NT2/D1 (cell line): ENCODE data around the gene STON1.

Experiments used
- DNase-seq: peaks from one replicate; pipeline ENCODE4 v3.0.0-alpha.2; 2011; ENCODE audit warnings: low read depth, low spot score
- H3K27me3 ChIP-seq: 2 replicates; pipeline ENCODE4 v1.6.0; 2011; ENCODE audit warnings: mild to moderate bottlenecking; ENCODE audit not compliant: insufficient read length, insufficient read depth
- H3K36me3 ChIP-seq: 2 replicates; pipeline ENCODE4 v1.6.1; 2011; ENCODE audit warnings: mild to moderate bottlenecking, low read length, mixed read lengths; ENCODE audit not compliant: insufficient read depth, insufficient read length
- H3K4me1 ChIP-seq: 2 replicates; pipeline ENCODE4 v1.5.1; 2011; ENCODE audit not compliant: insufficient read depth, insufficient read length
- H3K4me3 ChIP-seq: 2 replicates; pipeline ENCODE4 v1.5.1; 2011; ENCODE audit warnings: low read depth; ENCODE audit not compliant: insufficient read length
- H3K9ac ChIP-seq: 2 replicates; pipeline ENCODE4 v1.6.0; 2011; ENCODE audit warnings: low read depth; ENCODE audit not compliant: insufficient read length
- H3K9me3 ChIP-seq: 2 replicates; pipeline ENCODE4 v1.5.1; 2011; ENCODE audit warnings: mild to moderate bottlenecking, low read length; ENCODE audit not compliant: insufficient read depth
- SUZ12 ChIP-seq: IDR thresholded peaks from 2 replicates; pipeline ENCODE4 v1.6.1; 2011; ENCODE audit not compliant: insufficient read length, insufficient read depth; ENCODE audit errors: extremely low read depth
- YY1 ChIP-seq: IDR thresholded peaks from 2 replicates; pipeline ENCODE4 v1.6.1; 2011; ENCODE audit not compliant: insufficient read length, insufficient read depth
- ZNF274 ChIP-seq: IDR thresholded peaks from 2 replicates; pipeline ENCODE4 v1.6.1; 2011; ENCODE audit warnings: mild to moderate bottlenecking, low read depth, low read length

The STON1 gene

DNA sequence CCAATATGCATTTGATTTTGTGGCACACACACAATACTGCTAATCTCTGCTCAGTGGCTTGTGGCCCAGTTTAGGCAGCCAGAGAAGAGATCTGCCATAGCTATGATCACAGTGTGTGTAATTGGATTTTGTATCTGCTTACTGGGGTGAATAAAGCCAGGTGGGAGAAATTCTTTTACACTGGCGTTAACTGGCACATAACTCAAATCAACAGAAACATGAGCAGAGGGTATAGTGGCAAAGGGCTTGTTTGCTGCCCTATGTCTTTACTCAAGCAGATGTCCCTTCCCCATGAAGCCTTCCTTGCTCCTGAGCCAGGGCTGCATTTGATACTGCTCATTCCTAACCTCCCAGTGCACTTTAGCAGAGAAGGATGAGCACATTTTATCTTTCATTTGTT lies 28.5 kb downstream of the STON1 start:
- no peak overlapping the region for H3K9ac ChIP-seq
- H3K4me1 ChIP-seq: peaks cover 2% of the 10 kb centered on the region
- no peak for DNase-seq
- no peaks in the 10 kb centered on the region for H3K27me3 ChIP-seq
- TF ChIP-seq SUZ12 (no peak), YY1 (no peak), ZNF274 (no peak)
- H3K9me3 ChIP-seq: peaks cover 9% of the 10 kb centered on the region; the same call in 1 of the 2 replicates
- no peaks in the 10 kb centered on the region for H3K36me3 ChIP-seq
- no peak overlapping the region for H3K4me3 ChIP-seq

DNA sequence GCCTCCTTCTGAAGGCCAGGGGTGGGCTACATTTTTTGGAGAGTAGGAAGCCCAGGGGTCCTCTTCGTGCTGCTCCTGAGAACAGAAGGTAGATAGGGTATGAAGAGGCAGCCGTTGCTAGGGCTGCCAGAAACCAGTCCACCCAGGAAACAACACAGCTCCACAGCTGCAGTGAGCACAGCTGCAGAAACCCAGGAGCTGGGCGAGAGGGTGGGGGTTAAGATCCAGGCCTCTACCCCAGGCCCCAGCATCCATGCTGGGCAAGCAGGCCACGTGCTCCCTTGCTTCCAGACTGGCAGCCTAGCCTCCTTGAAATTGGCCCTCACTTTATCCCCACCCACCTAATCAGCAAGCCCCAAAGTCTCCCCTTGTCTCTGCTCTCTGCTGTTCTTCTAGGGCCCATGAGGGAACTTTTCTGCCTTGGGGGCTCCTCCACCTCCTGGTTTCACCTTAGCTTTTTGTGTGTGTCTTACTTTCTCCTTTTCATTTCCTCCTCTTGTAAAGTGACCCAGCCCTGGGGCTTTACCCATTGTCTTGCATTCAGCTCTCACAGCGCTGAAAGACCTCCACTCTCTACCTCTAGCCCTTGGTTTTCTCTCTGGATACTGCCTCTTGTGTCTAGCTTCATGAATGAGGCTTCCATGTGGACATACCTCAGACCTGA lies 30.7 kb downstream of the STON1 start:
- Histone ChIP-seq H3K9ac (peak overlapping the region; percentile 72), H3K4me1 (peaks cover 2% of the 10 kb centered on the region), H3K36me3 (no peaks in the 10 kb centered on the region), H3K4me3 (no peak overlapping the region), H3K27me3 (no peaks in the 10 kb centered on the region), H3K9me3 (peaks cover 9% of the 10 kb centered on the region; the same call in 1 of the 2 replicates)
- no peak for TF ChIP-seq YY1
- TF ChIP-seq ZNF274: no peak
- TF ChIP-seq SUZ12: no peak
- peak; percentile 33 for DNase-seq

DNA sequence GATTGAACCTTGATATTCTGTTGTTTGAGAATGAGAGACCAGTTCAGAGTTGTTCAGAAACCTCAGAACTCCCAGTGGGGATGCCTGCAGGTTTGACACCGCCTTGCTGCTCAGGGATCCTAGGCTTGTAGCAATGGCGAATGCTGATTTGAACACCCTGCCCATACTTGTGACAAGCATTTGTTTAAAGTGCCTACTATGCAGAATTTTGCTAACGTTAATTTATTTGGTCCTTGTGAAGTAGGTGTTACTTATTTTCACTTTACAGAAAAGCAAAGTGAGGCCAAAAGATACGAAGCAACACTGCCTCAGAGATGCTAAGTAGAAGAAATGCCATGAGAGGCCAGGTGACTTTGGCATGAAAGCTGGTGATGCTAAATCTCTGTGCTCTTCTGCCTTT lies 32.3 kb downstream of the STON1 start:
- H3K36me3 ChIP-seq: no peaks in the 10 kb centered on the region
- peaks cover 9% of the 10 kb centered on the region; the same call in 1 of the 2 replicates for H3K9me3 ChIP-seq
- DNase-seq: no peak
- no peak overlapping the region for H3K9ac ChIP-seq
- H3K4me3 ChIP-seq: no peak overlapping the region
- no peaks in the 10 kb centered on the region for H3K27me3 ChIP-seq
- TF ChIP-seq YY1 (no peak), ZNF274 (no peak), SUZ12 (no peak)
- H3K4me1 ChIP-seq: peaks cover 2% of the 10 kb centered on the region

DNA sequence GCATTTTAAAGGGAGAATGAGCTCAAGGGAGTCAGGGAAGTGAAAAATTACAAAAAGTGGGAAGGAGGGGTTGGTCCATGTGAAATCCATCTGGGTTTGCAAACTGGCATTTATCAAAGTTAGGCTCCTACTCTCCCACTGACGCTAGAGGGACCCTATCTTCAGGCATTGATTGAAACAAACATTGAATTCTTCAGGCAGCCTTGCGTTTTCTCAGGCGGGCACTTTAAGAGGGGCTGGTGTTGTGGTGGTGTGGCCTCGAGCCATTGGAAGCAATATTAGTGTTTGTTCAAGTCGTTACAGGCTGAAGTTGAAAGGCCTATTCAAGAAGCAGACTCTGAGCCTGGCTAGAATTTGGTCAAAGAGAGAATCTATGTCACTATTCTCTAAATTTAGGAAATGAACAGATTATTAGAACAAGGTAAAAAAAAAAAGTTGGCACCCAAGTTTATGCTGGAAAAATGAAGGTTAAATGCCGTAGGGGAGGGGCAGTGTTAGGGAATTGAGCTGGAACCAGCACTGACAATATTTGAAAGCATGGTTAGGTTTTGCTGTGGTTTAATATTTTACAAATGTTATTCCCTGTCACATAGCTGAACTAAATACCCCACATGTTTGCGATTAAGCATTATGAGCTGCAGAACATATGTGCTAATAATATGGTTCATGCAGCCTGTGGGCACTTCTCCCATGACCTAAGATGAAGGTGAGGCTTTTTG lies 36.8 kb downstream of the STON1 start:
- Histone ChIP-seq H3K4me3 (no peak overlapping the region), H3K9me3 (no peaks in the 10 kb centered on the region), H3K27me3 (no peaks in the 10 kb centered on the region), H3K36me3 (no peaks in the 10 kb centered on the region), H3K9ac (no peak overlapping the region), H3K4me1 (no peaks in the 10 kb centered on the region)
- DNase-seq: no peak
- TF ChIP-seq SUZ12 (no peak), YY1 (no peak), ZNF274 (no peak)

DNA sequence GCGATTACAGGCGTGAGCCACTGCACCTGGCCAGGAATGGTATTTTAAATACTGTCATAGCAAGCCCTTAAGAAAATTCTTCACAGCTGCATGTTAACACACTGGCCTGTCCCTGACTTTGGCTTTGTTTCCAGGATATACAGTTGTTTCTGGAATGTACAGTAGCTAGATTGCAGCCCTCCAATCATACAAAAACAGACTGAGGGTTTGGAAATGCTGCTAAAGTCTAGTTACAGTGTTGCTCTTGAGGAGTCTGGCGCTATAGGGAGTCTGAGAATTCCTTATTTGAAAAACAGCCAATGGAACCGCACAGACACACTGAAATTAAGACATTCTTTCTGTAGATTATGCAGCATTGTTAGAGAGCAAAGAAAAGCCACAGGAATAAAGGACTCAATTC lies 37.7 kb downstream of the STON1 start:
- Histone ChIP-seq H3K9ac (no peak overlapping the region), H3K27me3 (no peaks in the 10 kb centered on the region), H3K36me3 (no peaks in the 10 kb centered on the region), H3K4me1 (no peaks in the 10 kb centered on the region), H3K4me3 (no peak overlapping the region), H3K9me3 (no peaks in the 10 kb centered on the region)
- no peak for TF ChIP-seq SUZ12
- no peak for TF ChIP-seq YY1
- TF ChIP-seq ZNF274: no peak
- DNase-seq: no peak

DNA sequence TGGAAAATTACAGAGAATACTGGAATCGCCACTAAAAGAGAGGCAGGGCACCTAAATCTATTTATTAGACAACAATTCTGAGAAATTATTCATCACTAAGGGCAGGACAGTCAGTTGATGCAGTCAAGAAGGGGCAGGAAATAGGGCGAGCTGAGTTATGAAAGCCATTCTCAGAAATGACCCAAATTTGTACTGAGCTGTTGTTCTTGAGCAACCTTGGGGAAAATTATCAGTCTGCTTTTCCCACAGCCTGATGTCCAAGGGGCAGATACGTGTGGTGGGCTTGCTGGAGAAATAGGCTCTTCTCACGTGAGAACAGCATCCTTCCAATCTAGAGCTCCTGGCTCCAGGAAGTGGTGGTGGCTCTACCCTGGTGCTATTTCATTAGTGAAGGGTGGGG lies 38.6 kb downstream of the STON1 start:
- Histone ChIP-seq H3K27me3 (no peaks in the 10 kb centered on the region), H3K36me3 (no peaks in the 10 kb centered on the region), H3K4me1 (no peaks in the 10 kb centered on the region), H3K4me3 (no peak overlapping the region), H3K9me3 (no peaks in the 10 kb centered on the region), H3K9ac (no peak overlapping the region)
- TF ChIP-seq YY1: no peak
- no peak for DNase-seq

DNA sequence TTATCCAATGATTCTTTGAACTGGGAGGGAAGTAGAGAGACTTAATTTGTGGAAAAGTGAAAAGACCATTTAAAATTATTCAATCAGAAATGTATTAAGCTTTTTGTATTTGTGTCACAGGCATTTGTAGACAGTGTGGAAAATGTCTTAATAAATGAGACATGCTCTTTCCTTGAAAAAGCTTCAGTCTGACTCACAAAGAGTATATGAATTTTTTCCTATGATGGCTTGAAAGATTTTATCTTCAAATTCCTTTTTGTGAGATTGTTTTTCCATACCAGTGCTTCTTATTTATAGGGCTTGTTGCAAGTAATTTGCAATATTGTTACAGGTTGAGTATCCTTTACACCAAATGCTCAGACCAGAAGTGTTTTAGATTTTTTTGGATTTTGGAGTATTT lies 39.5 kb downstream of the STON1 start:
- TF ChIP-seq ZNF274: no peak
- TF ChIP-seq SUZ12: no peak
- no peak for TF ChIP-seq YY1
- no peaks in the 10 kb centered on the region for H3K4me1 ChIP-seq
- H3K9ac ChIP-seq: no peak overlapping the region
- DNase-seq: no peak
- H3K9me3 ChIP-seq: no peaks in the 10 kb centered on the region
- H3K27me3 ChIP-seq: no peaks in the 10 kb centered on the region
- no peak overlapping the region for H3K4me3 ChIP-seq
- no peaks in the 10 kb centered on the region for H3K36me3 ChIP-seq
